Ishikawa (cell line): ENCODE measurements around the gene ARHGEF2.

Experiments
- EP300 ChIP-seq: IDR thresholded peaks from 2 replicates; pipeline ENCODE4 v1.6.1; 2012; ENCODE audit warnings: borderline replicate concordance
- FOXM1 ChIP-seq: IDR thresholded peaks from 2 replicates; pipeline ENCODE4 v1.6.1; 2012; ENCODE audit warnings: low read depth, borderline replicate concordance
- NFIC ChIP-seq: IDR thresholded peaks from 2 replicates; pipeline ENCODE4 v1.6.1; 2012
- TAF1 ChIP-seq: IDR thresholded peaks from 2 replicates; pipeline ENCODE4 v1.6.1; 2012; ENCODE audit warnings: low read depth, mild to moderate bottlenecking
- TCF12 ChIP-seq: IDR thresholded peaks from 2 replicates; pipeline ENCODE4 v1.6.1; 2012; ENCODE audit warnings: low read depth

GRCh38 chr1:155911156-155912055, 66.9 kb downstream of the ARHGEF2 start, which contains the start of gene RIT1:
- TF ChIP-seq TAF1, result peak; percentile 58; the same call in 1 of the 2 replicates
- TF ChIP-seq FOXM1, result no peak
- no peak for TF ChIP-seq NFIC
- no peak for TF ChIP-seq EP300
- TF ChIP-seq TCF12, result no peak
